HG02840 (cell line): ENCODE data around the gene WDR33.

ENCODE experiments used
- ATAC-seq: cut with Tn5 transposase; IDR thresholded peaks from one replicate; pipeline ENCODE4 v1.9.1; 2021; ENCODE audit warnings: mild to moderate bottlenecking, moderate library complexity, moderate number of reproducible peaks; ENCODE audit not compliant: unreplicated experiment, low FRiP score

WDR33 gene

DNA sequence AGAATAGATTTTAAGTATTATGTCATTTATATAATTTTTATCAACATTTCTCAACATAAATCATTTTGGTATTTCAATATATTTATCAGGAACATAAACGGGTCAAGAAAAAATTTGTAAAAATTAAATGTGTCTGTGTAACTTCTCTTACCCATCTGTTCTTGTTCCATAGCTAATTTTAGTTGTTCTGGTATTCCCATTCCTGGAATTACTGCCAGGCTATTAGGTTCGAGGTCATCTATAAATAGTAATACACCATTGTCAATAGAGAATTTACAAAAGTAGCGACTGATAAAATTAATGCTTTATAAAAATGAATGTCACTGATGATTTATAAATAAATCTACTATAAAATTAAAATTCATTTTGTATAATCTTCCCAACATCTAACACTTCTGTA, 88.2 kb downstream of the WDR33 start:
- ATAC-seq = no peak

GRCh38 chr2:127721978-127722355, 89.0 kb downstream of the WDR33 start:
- ATAC-seq = no peak

- no peak for ATAC-seq
Measured at GRCh38 chr2:127721311-127721977, 89.5 kb downstream of the WDR33 start.

DNA sequence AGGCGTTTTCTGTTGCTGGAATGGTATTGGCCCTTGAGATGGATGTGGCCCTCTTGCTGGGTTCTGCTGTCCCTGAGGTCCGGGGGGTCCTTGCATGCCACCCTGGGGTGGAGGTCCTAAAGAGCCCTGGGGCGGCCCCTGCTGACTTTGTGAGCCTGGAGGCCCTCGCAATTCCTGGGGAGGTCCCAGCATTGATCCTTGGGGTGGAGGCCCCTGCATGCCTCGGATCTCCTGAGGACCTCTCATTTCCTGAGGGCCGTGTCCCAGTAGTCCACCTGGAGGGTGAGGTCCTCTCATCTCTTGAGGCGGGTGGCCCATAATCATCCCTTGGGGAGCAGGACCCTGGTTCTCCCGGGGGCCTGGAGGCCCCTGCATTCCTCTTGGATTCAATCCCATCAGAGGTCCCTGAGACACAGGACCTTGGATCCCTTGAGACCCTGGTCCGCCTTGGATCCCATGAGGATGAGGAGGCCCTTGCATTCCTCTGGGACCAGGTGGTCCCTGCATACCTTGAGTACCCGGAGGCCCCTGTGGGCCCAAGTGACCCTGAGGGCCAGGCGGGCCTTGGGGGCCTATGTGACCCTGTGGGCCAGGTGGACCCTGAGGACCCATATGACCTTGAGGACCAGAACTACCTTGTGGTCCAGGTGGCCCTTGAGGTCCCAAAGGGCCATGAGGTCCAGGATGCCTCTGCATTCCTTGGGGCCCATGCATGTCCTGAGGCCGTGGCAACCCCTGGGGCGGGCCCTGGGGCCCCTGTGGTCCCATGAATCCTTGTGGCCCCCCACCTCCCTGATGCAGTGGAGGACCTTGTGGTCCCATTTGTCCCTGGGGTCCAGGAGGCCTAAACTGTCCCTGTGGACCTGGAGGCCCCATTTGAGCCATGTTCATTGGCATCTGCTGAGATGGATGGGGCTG, 91.4 kb downstream of the WDR33 start:
- ATAC-seq = no peak

DNA sequence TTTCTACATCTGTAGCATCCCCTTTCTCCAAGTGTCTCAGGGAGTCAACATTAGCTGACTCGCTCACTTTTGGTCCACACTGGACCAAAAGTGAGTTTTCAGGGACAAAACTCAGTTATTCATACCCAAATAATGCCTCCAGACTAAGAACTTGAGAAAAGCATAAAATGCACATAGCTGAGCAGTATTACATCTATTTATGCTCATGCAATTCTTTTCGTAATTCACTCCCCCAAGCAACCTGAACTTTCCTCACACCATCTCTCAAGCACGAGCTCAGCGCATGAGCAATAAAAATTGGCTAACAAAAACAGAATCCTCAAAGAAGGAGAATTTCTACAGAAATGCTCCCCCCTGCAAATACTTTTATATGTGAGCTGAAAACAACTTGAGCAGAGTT, 92.7 kb downstream of the WDR33 start:
- ATAC-seq = no peak

GRCh38 chr2:127715778-127716449, 95.1 kb downstream of the WDR33 start:
- ATAC-seq = no peak

DNA sequence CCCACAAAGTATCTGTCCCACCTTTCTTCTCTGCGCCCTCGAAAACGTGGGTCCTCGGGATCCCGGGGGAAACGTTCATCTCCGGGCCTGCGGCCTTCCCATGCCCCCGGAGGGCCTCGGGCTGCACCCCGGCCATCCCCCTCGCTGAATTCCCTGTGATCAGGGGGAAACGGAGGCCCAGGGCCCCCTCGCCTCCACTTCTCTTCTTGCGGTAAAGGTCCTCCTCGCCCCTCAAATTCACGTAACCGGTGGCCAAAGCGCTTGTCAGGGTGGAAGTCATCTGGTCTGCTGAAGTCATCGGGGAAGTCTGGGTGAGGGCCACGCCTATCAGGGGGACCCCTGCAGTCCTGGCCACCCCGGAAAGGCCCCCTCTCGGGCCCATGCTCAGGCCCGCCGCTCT, 97.4 kb downstream of the WDR33 start:
- ATAC-seq = no peak

DNA sequence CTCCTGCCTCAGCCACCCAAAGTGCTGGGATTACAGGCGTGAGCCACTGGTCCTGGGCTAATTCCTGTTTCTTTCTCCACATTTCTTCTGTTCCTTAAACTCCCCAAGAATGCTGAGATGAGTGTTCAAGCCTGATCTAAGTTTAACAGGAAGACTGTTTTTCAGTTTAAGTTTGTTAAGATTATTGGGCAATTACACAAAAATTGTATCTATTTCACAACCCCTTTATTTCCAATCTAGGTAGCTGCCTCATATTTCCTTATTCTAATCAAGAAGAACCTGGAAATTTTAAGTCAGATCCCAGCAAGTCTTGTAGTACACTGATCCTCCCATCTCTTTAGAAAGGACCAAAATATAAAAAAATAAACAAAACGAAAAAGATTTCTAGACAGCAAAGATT, 98.0 kb downstream of the WDR33 start:
- ATAC-seq = no peak

- no peak for ATAC-seq
Measured at GRCh38 chr2:127709336-127709735, 101.6 kb downstream of the WDR33 start.

GRCh38 chr2:127707890-127708648, 102.9 kb downstream of the WDR33 start:
- no peak for ATAC-seq

DNA sequence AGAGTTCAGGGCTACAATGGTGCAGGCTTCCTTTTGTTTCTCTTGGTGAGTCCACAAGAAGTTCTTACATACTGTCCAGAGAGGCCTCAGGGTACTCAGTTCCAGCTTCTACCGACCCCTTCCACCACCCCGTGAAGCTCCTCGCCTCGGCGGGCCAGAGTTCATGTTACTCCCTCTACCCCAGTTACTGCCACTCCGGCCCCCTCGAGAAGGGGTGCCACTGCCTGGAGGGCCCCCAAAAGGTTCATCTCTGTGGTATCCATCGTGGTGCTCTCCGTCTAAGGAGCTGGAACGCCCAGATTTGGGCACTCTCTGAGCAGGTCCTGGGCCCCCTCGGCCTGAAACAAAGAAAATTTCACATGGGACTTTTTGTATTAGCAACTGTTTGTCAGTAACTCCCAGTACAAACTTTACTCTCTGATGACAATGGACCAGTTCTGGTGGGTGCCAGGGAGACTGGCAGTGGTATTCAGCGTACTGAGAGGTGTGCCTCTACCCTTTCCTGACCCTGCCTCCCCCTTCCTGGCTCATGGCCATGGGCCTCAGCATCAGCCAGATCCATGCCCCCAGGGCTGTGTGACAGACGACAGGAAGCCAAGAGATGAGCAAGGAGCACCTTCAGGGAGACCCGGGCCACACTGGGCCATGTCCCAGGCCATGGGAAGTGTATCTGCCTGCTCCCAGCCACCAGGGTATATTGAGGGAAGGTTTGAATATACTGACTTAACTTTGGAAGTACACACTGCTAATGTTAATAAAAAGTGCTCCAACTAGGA, 104.6 kb downstream of the WDR33 start:
- no peak for ATAC-seq

DNA sequence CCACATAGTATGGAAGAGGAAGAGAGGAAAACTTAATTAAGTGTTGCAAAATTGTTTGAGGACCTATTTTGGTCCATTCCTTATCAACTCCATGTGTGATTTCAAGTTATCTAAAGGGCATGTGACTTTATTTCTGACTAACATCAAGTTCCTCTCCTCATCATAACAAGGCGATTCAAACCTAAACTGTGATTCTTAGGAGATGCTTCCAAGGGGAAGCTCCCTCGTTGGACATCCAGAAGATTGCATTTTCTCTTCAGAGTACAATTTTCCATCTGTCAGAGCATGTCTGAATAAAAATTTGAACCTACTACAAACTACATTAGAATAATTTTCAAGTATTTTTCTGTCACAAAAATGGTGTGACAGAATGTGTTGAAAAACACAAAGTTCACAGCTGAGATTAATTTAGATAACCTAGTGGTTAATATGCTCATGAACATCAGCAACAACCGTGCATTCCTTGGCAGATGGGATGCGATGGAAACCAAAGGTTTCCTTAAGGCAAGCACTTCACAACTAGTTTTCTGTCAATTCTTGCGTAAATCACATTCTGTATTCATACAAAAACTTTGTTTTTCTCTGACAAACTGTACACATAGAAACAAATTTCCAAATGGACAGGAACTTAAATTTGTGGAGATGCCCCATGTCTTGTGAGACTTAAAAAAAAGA, 105.4 kb downstream of the WDR33 start:
- ATAC-seq = no peak

GRCh38 chr2:127704641-127705390, 106.2 kb downstream of the WDR33 start:
- ATAC-seq = no peak

- ATAC-seq = no peak
Measured at GRCh38 chr2:127703282-127703681, 107.7 kb downstream of the WDR33 start.

GRCh38 chr2:127702395-127703009, 108.5 kb downstream of the WDR33 start:
- ATAC-seq = no peak

GRCh38 chr2:127701651-127702394, 109.1 kb downstream of the WDR33 start:
- peak; percentile 44 for ATAC-seq

GRCh38 chr2:127701193-127701650, 109.7 kb downstream of the WDR33 start, which contains the start of gene SFT2D3:
TSS of gene SFT2D3 (plus strand) at chr2:127701497. CDS start at chr2:127701529, 32 bp downstream.
- ATAC-seq = peak; percentile 64
